ENCODE measurements around the gene PRMT5.

The PRMT5 gene

GRCh38 chr14:22923746-22924145, 5.4 kb downstream of the PRMT5 start:
- TF ChIP-seq REST (IDR thresholded peaks at IDR 0.05; ENCODE audit: insufficient read depth in 1 of 2, low read depth in 2 of 2, low read length in 2 of 2) = no peak
- TF ChIP-seq SIN3A (IDR thresholded peaks at IDR 0.05; ENCODE audit: borderline replicate concordance, insufficient read depth, low read length) = no peak
- no peak for TF ChIP-seq TAF1 (IDR thresholded peaks at IDR 0.05; ENCODE audit: borderline replicate concordance, insufficient read depth, low read length)
- no peak for TF ChIP-seq POLR2AphosphoS5 (IDR thresholded peaks at IDR 0.05; ENCODE audit: low read depth, low read length)
- no peak for TF ChIP-seq FOXP2 (optimal IDR thresholded peaks at IDR 0.05; ENCODE audit: borderline replicate concordance, extremely low read depth, extremely low read length, insufficient read depth)

GRCh38 chr14:22922294-22922693, 6.9 kb downstream of the PRMT5 start:
- TF ChIP-seq FOXP2 (optimal IDR thresholded peaks at IDR 0.05; ENCODE audit: borderline replicate concordance, extremely low read depth, extremely low read length, insufficient read depth) (no peak), REST (IDR thresholded peaks at IDR 0.05; ENCODE audit: insufficient read depth in 1 of 2, low read depth in 2 of 2, low read length in 2 of 2) (no peak), TAF1 (IDR thresholded peaks at IDR 0.05; ENCODE audit: borderline replicate concordance, insufficient read depth, low read length) (no peak), POLR2AphosphoS5 (IDR thresholded peaks at IDR 0.05; ENCODE audit: low read depth, low read length) (no peak), SIN3A (IDR thresholded peaks at IDR 0.05; ENCODE audit: borderline replicate concordance, insufficient read depth, low read length) (no peak)

GRCh38 chr14:22920697-22921096, 8.5 kb downstream of the PRMT5 start:
- TF ChIP-seq SIN3A (IDR thresholded peaks at IDR 0.05; ENCODE audit: borderline replicate concordance, insufficient read depth, low read length) = no peak
- TF ChIP-seq TAF1 (IDR thresholded peaks at IDR 0.05; ENCODE audit: borderline replicate concordance, insufficient read depth, low read length) = no peak
- TF ChIP-seq REST (IDR thresholded peaks at IDR 0.05; ENCODE audit: insufficient read depth in 1 of 2, low read depth in 2 of 2, low read length in 2 of 2) = no peak
- TF ChIP-seq POLR2AphosphoS5 (IDR thresholded peaks at IDR 0.05; ENCODE audit: low read depth, low read length) = no peak

GRCh38 chr14:22919601-22919921, 9.6 kb downstream of the PRMT5 start:
- TF ChIP-seq SIN3A (IDR thresholded peaks at IDR 0.05; ENCODE audit: borderline replicate concordance, insufficient read depth, low read length) (no peak), TAF1 (IDR thresholded peaks at IDR 0.05; ENCODE audit: borderline replicate concordance, insufficient read depth, low read length) (no peak), FOXP2 (optimal IDR thresholded peaks at IDR 0.05; ENCODE audit: borderline replicate concordance, extremely low read depth, extremely low read length, insufficient read depth) (no peak), REST (IDR thresholded peaks at IDR 0.05; ENCODE audit: insufficient read depth in 1 of 2, low read depth in 2 of 2, low read length in 2 of 2) (no peak), POLR2AphosphoS5 (IDR thresholded peaks at IDR 0.05; ENCODE audit: low read depth, low read length) (no peak; the same call in 1 of the 2 replicates)
